SK-N-SH (cell line): ENCODE results near the gene PDIA5. TPM values are rescaled to one million over a fixed set of nuclear protein-coding genes. Genes with fewer than 3 reads are reported as not detected.

ENCODE experiments used
- CTCF ChIA-PET: fragments of 300-600, 350-600 bp; formaldehyde crosslinking; extraction: SDS; loops from one replicate; lab custom pipeline; 2021; lab: Yijun Ruan, JAX
- POLR2A ChIA-PET: fragments of 350-600 bp; sonication (Branson Sonifier 250); formaldehyde crosslinking; extraction: SDS; loops from one replicate; lab custom pipeline; 2020; ENCODE audit warnings: antibody characterized with exemption, inconsistent platforms; lab: Yijun Ruan, JAX
- DNase-seq: peaks from one replicate; pipeline ENCODE4 v3.0.0; 2012
- H2AFZ ChIP-seq: fragments of 200-600 bp; sonication (generic); 2 replicates; pipeline ENCODE4 v1.8.1; 2016; ENCODE audit warnings: antibody characterized with exemption, mild to moderate bottlenecking, low read depth
- H3F3A ChIP-seq: fragments of 200-600 bp; sonication (generic); replicated peaks from 2 replicates; pipeline ENCODE3; 2016; ENCODE audit warnings: antibody characterized with exemption, mild to moderate bottlenecking; ENCODE audit not compliant: insufficient read depth
- H3K27ac ChIP-seq, 2 experiments: fragments of 200-500 bp in 1 of 2; fragments of 200-600 bp in 1 of 2; sonication (Bioruptor generic) in 1 of 2; sonication (generic), shearing (Covaris generic) in 1 of 2; 2 replicates each; pipeline versions ENCODE4 v1.5.1 to v1.6.1; 2014 to 2016; ENCODE audit warnings: low read depth in 2 of 2, inconsistent platforms in 1 of 2, low read length in 1 of 2, mild to moderate bottlenecking in 1 of 2, mixed read lengths in 1 of 2
- H3K27me3 ChIP-seq: fragments of 200-600 bp; sonication (generic), shearing (Covaris generic); 2 replicates; pipeline ENCODE4 v1.6.1; 2016; ENCODE audit warnings: mixed run types; ENCODE audit not compliant: insufficient read depth
- H3K36me3 ChIP-seq, 2 experiments: fragments of 200-500 bp in 1 of 2; fragments of 200-600 bp in 1 of 2; sonication (Bioruptor generic) in 1 of 2; sonication (generic) in 1 of 2; replicated peaks in 1 of 2; 2 replicates each; pipeline versions ENCODE3 to v1.5.1; 2014 to 2016; ENCODE audit warnings: low read length in 1 of 2, mild to moderate bottlenecking in 1 of 2; ENCODE audit not compliant: insufficient read depth in 2 of 2, control insufficient read depth in 1 of 2
- H3K4me1 ChIP-seq, 2 experiments: fragments of 200-500 bp in 1 of 2; fragments of 200-600 bp in 1 of 2; sonication (Bioruptor generic) in 1 of 2; sonication (generic), shearing (Covaris generic) in 1 of 2; 2 replicates each; pipeline versions ENCODE4 v1.5.1 to v1.6.1; 2014 to 2016; ENCODE audit warnings: low read depth in 1 of 2, low read length in 1 of 2, mixed run types in 1 of 2; ENCODE audit not compliant: insufficient read depth in 2 of 2, control insufficient read depth in 1 of 2
- H3K4me2 ChIP-seq: fragments of 200-600 bp; sonication (generic), shearing (Covaris generic); 2 replicates; pipeline ENCODE4 v1.6.1; 2017; ENCODE audit warnings: mixed run types
- H3K4me3 ChIP-seq, 2 experiments: fragments of 200-500 bp in 1 of 2; fragments of 200-600 bp in 1 of 2; sonication (Bioruptor generic) in 1 of 2; sonication (generic), shearing (Covaris generic) in 1 of 2; 2 replicates each; pipeline versions ENCODE4 v1.5.1 to v1.8.1; 2014 to 2016; ENCODE audit warnings: low read depth in 2 of 2, inconsistent platforms in 1 of 2, low read length in 1 of 2, mild to moderate bottlenecking in 1 of 2, mixed read lengths in 1 of 2, moderate library complexity in 1 of 2
- H3K79me2 ChIP-seq: fragments of 200-600 bp; sonication (generic); 2 replicates; pipeline ENCODE4 v1.8.1; 2017; ENCODE audit warnings: mild to moderate bottlenecking; ENCODE audit not compliant: insufficient read depth
- H3K9ac ChIP-seq: fragments of 200-600 bp; sonication (generic); 2 replicates; pipeline ENCODE4 v1.6.1; 2017; ENCODE audit warnings: mixed run types
- H3K9me2 ChIP-seq: fragments of 200-600 bp; sonication (generic); 2 replicates; pipeline ENCODE4 v1.6.1; 2017; ENCODE audit warnings: mixed run types
- H3K9me3 ChIP-seq: fragments of 200-600 bp; sonication (generic); 2 replicates; pipeline ENCODE4 v1.6.1; 2017; ENCODE audit warnings: mixed run types, mild to moderate bottlenecking, moderate library complexity
- H4K20me1 ChIP-seq: fragments of 200-600 bp; sonication (generic); 2 replicates; pipeline ENCODE4 v1.6.1; 2017; ENCODE audit warnings: mild to moderate bottlenecking, mixed run types; ENCODE audit not compliant: insufficient read depth
- CHD2 ChIP-seq: fragments of 150-350 bp; IDR thresholded peaks from 2 replicates; pipeline ENCODE4 v1.6.1; 2018; ENCODE audit warnings: low read length; ENCODE audit not compliant: partially characterized antibody
- ELF1 ChIP-seq: IDR thresholded peaks from 2 replicates; pipeline ENCODE4 v1.4.0; 2012
- EP300 ChIP-seq, 2 experiments: IDR thresholded peaks; 2 replicates each; pipeline versions ENCODE4 v1.4.0 to v1.6.1; 2012; ENCODE audit warnings: borderline replicate concordance in 1 of 2, low read depth in 1 of 2, low read length in 1 of 2
- FOSL2 ChIP-seq: IDR thresholded peaks from 2 replicates; pipeline ENCODE4 v1.4.0; 2012; ENCODE audit warnings: low read depth, mild to moderate bottlenecking, moderate library complexity, borderline replicate concordance
- FOXJ3 ChIP-seq: sonication (generic); formaldehyde crosslinking; IDR thresholded peaks from 2 replicates; pipeline ENCODE4 v1.5.1; 2020; ENCODE audit warnings: mild to moderate bottlenecking, missing genetic modification reagents
- FOXM1 ChIP-seq: IDR thresholded peaks from 2 replicates; pipeline ENCODE4 v1.4.0; 2012; ENCODE audit warnings: low read depth, mild to moderate bottlenecking
- GABPA ChIP-seq: IDR thresholded peaks from 2 replicates; pipeline ENCODE4 v1.4.0; 2012; ENCODE audit warnings: low read depth, mild to moderate bottlenecking
- MXI1 ChIP-seq: IDR thresholded peaks from 2 replicates; pipeline ENCODE4 v1.6.1; 2012; ENCODE audit warnings: mild to moderate bottlenecking, low read depth, low read length, improper control_type of control experiment
- NFIC ChIP-seq: IDR thresholded peaks from 2 replicates; pipeline ENCODE4 v1.4.0; 2012; ENCODE audit warnings: borderline replicate concordance
- NRF1 ChIP-seq: IDR thresholded peaks from 2 replicates; pipeline ENCODE4 v1.6.1; 2012; ENCODE audit warnings: low read depth, mild to moderate bottlenecking, low read length
- POLR2AphosphoS5 ChIP-seq: IDR thresholded peaks from 2 replicates; pipeline ENCODE4 v1.6.1; 2012; ENCODE audit warnings: low read depth, low read length
- RFX5 ChIP-seq: IDR thresholded peaks from 2 replicates; pipeline ENCODE4 v1.6.1; 2012; ENCODE audit warnings: mild to moderate bottlenecking, improper control_type of control experiment, low read length
- SIN3A ChIP-seq: IDR thresholded peaks from 2 replicates; pipeline ENCODE4 v1.6.1; 2012; ENCODE audit warnings: low read depth, mild to moderate bottlenecking, low read length, moderate library complexity, borderline replicate concordance
- SMC3 ChIP-seq: IDR thresholded peaks from 2 replicates; pipeline ENCODE4 v1.6.1; 2012; ENCODE audit warnings: low read depth, low read length, improper control_type of control experiment
- TCF12 ChIP-seq: IDR thresholded peaks from 2 replicates; pipeline ENCODE4 v1.4.0; 2012
- TEAD4 ChIP-seq: IDR thresholded peaks from 2 replicates; pipeline ENCODE4 v1.4.0; 2012; ENCODE audit warnings: mild to moderate bottlenecking, borderline replicate concordance; ENCODE audit not compliant: insufficient read depth
- WGBS: methylation state at CpG from one replicate; pipeline ENCODE4 v1.1.6; 2017; ENCODE audit warnings: low lambda C conversion rate; 5-methylcytosine and 5-hydroxymethylcytosine counted together
- polyA plus RNA-seq, 3 experiments: library from polyadenylated mRNA; depleted of rRNA; stranded (reverse); fragments of >200 nt; gene quantifications; 2 replicates each; pipeline ENCODE4 v1.2.3, GENCODE V29; 2012
- TF ChIP-seq, protein P1 (sequence below): IDR thresholded peaks from 2 replicates; pipeline ENCODE4 v1.4.0; 2012; ENCODE audit warnings: low read depth
- TF ChIP-seq, protein P2 (sequence below): fragments of 150-350 bp; IDR thresholded peaks from 2 replicates; pipeline ENCODE4 v1.6.1; 2017; ENCODE audit warnings: antibody characterized with exemption, low read length, low read depth, borderline replicate concordance
- TF ChIP-seq, protein P3 (sequence below): IDR thresholded peaks from 2 replicates; pipeline ENCODE4; 2012
- TF ChIP-seq, protein P4 (sequence below): IDR thresholded peaks from 2 replicates; pipeline ENCODE4 v1.4.0; 2012; ENCODE audit warnings: low read depth, borderline replicate concordance
- TF ChIP-seq, protein P5 (sequence below): IDR thresholded peaks from 2 replicates; pipeline ENCODE4 v1.4.0; 2012; ENCODE audit warnings: low read depth, borderline replicate concordance
- TF ChIP-seq, protein P6 (sequence below): fragments of 200-600 bp; sonication (generic); IDR thresholded peaks from 2 replicates; pipeline ENCODE4 v1.6.1; 2017; ENCODE audit warnings: antibody characterized with exemption, mild to moderate bottlenecking, moderate library complexity

The PDIA5 gene
- 28.0 and 28.6 TPM in 2 replicates for polyA plus RNA-seq (2012; rRNA removed)
- polyA plus RNA-seq (2012; cell fraction: cytosol; rRNA removed), result 25.2 and 27.2 TPM in 2 replicates
- 35.3 and 38.5 TPM in 2 replicates for polyA plus RNA-seq (2012; cell fraction: nucleus; rRNA removed)

DNA sequence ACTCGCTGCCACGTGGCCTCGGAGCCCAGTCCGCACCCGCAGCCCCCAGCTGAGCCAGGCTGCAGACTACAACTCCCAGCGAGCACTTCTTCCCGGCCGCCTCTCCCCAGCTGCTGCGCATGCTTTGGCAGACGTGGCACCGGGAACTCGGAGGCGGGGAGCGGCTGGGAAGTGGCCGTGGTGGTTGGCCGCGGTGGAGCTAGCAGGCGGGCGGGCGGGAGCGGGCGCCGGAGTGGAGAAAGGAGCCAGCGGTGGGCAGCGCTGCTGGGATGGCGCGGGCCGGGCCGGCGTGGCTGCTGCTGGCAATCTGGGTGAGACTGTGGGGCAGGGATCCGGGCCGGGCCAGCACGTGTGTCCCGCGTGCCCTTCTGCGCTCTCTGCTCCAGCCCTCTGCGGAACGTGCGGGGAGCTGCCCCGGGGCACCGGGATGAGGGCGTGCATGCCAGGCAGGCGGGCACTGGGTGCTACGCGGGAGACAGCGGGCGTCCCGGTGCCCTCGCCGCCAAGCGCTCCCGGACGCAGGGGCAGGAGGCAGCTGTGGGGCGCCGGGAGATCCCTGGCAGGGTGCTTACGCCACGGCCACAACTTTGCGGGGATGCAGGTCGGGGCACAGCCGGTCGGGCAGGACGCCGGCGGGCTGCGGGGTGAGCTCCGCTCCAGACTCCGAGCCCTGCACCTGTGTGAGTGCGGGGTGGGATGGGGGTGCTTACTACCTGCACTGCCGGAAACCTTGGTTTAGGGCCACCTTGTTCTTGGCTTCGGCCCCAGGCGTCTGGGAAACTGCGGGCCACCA is at the start of gene PDIA5:
PDIA5 (plus strand) TSS at position 130 of the 793 bp plus-strand sequence; CDS start at position 270, 140 bp downstream.
- peak; percentile 96 for DNase-seq
- Histone ChIP-seq H3K9me3 (no peaks in the 10 kb centered on the region), H3K9me2 (no peaks in the 10 kb centered on the region), H3K4me1 (peaks cover 3 to 33% of the 10 kb centered on the region in 2 experiments; a peak in 3 of 4 replicates), H3K27me3 (no peaks in the 10 kb centered on the region), H3K4me2 (peak within 1 kb of the TSS; percentile 98), H3F3A (no peaks in the 10 kb centered on the region), H3K4me3 (peak within 1 kb of the TSS; percentile 94 to 96), H4K20me1 (peaks cover 19% of the 10 kb centered on the region), H3K9ac (peak within 1 kb of the TSS; percentile 90), H3K36me3 (no peaks in the 10 kb centered on the region), H3K79me2 (peaks cover 50% of the 10 kb centered on the region), H2AFZ (peak within 1 kb of the TSS; percentile 89), H3K27ac (peak within 1 kb of the TSS; percentile 49 to 80; a peak in 3 of 4 replicates)
- POLR2A ChIA-PET, result interaction anchor here (0.8 to 2.2 kb wide), 5 partner anchors 9 to 131 kb away, joined by 3 to 9 read pairs (median 4); no protein-coding TSS in a partner anchor
- CTCF ChIA-PET, result interaction anchor here (0.7 to 2.3 kb wide), 7 partner anchors 10 to 124 kb away, joined by 3 to 13 read pairs (median 6); no protein-coding TSS in a partner anchor
- 4% methylated on average over 13 of the region's 72 CpGs for WGBS
- TF ChIP-seq TEAD4 (no peak), RFX5 (no peak), GABPA (peak; percentile 48; the same call in 1 of the 2 replicates), FOXM1 (no peak), EP300 (IDR thresholded peaks at IDR 0.05; ENCODE audit: borderline replicate concordance in 1 of 2, low read depth in 1 of 2, low read length in 1 of 2) (no peak), POLR2AphosphoS5 (peak; percentile 77), ELF1 (peak; percentile 72), FOSL2 (no peak), NFIC (no peak), CHD2 (peak; percentile 57), NRF1 (peak; percentile 94), FOXJ3 (0 out of 2 replicates have a peak, but pooled peaks have one; percentile 35), SIN3A (0 out of 2 replicates have a peak, but pooled peaks have one; percentile 10), SMC3 (no peak), MXI1 (peak; percentile 90), TCF12 (no peak)
- TF ChIP-seq, protein P1, sequence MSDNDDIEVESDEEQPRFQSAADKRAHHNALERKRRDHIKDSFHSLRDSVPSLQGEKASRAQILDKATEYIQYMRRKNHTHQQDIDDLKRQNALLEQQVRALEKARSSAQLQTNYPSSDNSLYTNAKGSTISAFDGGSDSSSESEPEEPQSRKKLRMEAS, result peak; percentile 98
- TF ChIP-seq, protein P2, sequence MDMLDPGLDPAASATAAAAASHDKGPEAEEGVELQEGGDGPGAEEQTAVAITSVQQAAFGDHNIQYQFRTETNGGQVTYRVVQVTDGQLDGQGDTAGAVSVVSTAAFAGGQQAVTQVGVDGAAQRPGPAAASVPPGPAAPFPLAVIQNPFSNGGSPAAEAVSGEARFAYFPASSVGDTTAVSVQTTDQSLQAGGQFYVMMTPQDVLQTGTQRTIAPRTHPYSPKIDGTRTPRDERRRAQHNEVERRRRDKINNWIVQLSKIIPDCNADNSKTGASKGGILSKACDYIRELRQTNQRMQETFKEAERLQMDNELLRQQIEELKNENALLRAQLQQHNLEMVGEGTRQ, result 0 out of 2 replicates have a peak, but pooled peaks have one; percentile 22
- TF ChIP-seq, protein P3, sequence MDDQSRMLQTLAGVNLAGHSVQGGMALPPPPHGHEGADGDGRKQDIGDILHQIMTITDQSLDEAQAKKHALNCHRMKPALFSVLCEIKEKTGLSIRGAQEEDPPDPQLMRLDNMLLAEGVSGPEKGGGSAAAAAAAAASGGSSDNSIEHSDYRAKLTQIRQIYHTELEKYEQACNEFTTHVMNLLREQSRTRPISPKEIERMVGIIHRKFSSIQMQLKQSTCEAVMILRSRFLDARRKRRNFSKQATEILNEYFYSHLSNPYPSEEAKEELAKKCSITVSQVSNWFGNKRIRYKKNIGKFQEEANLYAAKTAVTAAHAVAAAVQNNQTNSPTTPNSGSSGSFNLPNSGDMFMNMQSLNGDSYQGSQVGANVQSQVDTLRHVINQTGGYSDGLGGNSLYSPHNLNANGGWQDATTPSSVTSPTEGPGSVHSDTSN, result no peak
- TF ChIP-seq, protein P4, sequence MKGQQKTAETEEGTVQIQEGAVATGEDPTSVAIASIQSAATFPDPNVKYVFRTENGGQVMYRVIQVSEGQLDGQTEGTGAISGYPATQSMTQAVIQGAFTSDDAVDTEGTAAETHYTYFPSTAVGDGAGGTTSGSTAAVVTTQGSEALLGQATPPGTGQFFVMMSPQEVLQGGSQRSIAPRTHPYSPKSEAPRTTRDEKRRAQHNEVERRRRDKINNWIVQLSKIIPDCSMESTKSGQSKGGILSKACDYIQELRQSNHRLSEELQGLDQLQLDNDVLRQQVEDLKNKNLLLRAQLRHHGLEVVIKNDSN, result peak; percentile 77; the same call in 1 of the 2 replicates
- TF ChIP-seq, protein P5, sequence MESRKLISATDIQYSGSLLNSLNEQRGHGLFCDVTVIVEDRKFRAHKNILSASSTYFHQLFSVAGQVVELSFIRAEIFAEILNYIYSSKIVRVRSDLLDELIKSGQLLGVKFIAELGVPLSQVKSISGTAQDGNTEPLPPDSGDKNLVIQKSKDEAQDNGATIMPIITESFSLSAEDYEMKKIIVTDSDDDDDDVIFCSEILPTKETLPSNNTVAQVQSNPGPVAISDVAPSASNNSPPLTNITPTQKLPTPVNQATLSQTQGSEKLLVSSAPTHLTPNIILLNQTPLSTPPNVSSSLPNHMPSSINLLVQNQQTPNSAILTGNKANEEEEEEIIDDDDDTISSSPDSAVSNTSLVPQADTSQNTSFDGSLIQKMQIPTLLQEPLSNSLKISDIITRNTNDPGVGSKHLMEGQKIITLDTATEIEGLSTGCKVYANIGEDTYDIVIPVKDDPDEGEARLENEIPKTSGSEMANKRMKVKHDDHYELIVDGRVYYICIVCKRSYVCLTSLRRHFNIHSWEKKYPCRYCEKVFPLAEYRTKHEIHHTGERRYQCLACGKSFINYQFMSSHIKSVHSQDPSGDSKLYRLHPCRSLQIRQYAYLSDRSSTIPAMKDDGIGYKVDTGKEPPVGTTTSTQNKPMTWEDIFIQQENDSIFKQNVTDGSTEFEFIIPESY, result 0 out of 2 replicates have a peak, but pooled peaks have one; percentile 8
- TF ChIP-seq, protein P6, sequence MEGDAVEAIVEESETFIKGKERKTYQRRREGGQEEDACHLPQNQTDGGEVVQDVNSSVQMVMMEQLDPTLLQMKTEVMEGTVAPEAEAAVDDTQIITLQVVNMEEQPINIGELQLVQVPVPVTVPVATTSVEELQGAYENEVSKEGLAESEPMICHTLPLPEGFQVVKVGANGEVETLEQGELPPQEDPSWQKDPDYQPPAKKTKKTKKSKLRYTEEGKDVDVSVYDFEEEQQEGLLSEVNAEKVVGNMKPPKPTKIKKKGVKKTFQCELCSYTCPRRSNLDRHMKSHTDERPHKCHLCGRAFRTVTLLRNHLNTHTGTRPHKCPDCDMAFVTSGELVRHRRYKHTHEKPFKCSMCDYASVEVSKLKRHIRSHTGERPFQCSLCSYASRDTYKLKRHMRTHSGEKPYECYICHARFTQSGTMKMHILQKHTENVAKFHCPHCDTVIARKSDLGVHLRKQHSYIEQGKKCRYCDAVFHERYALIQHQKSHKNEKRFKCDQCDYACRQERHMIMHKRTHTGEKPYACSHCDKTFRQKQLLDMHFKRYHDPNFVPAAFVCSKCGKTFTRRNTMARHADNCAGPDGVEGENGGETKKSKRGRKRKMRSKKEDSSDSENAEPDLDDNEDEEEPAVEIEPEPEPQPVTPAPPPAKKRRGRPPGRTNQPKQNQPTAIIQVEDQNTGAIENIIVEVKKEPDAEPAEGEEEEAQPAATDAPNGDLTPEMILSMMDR, result no peak
